HFF-Myc (cell line): Measurements from ENCODE around the gene HTR2B.
"Not testable (repeated sequence)": the region's sequence is repeated elsewhere in the genome, so short reads cannot be mapped to it uniquely, and the experiment has no call there.

Experiments
- DNase-seq: peaks from one replicate; pipeline ENCODE4 v3.0.0-alpha.2; 2011; ENCODE audit warnings: low read depth; ENCODE audit errors: extremely low read depth
- H3K4me3 ChIP-seq: replicated peaks from 2 replicates; pipeline ENCODE4 v1.5.1; 2011; ENCODE audit warnings: low read depth, mild to moderate bottlenecking, control low read depth, low read length
- CTCF ChIP-seq: IDR thresholded peaks from 2 replicates; pipeline ENCODE4 v1.5.1; 2012; ENCODE audit warnings: mild to moderate bottlenecking, low read depth, low read length, control low read depth; ENCODE audit errors: missing control alignments

HTR2B gene

GRCh38 chr2:231159306-231159705 lies 34.5 kb upstream of the HTR2B start:
- no peak overlapping the region for H3K4me3 ChIP-seq
- no peak for TF ChIP-seq CTCF
- no peak for DNase-seq

GRCh38 chr2:231152800-231153557 lies 28.1 kb upstream of the HTR2B start:
- DNase-seq: no peak
- no peak for TF ChIP-seq CTCF
- no peak overlapping the region for H3K4me3 ChIP-seq

GRCh38 chr2:231146665-231147064 lies 21.8 kb upstream of the HTR2B start:
- H3K4me3 ChIP-seq: no peak overlapping the region
- TF ChIP-seq CTCF: no peak
- DNase-seq: no peak

GRCh38 chr2:231144896-231145295 lies 20.1 kb upstream of the HTR2B start:
- no peak overlapping the region for H3K4me3 ChIP-seq
- DNase-seq: no peak
- TF ChIP-seq CTCF: no peak

- H3K4me3 ChIP-seq, DNase-seq: not testable (repeated sequence)
Measured at GRCh38 chr2:231140808-231141207, 16.0 kb upstream of the HTR2B start.

GRCh38 chr2:231139796-231140195 lies 15.0 kb upstream of the HTR2B start:
- H3K4me3 ChIP-seq: no peak overlapping the region
- no peak for TF ChIP-seq CTCF
- DNase-seq: no peak

GRCh38 chr2:231138699-231139098 lies 13.9 kb upstream of the HTR2B start:
- no peak for TF ChIP-seq CTCF
- H3K4me3 ChIP-seq: no peak overlapping the region
- no peak for DNase-seq
